ENCODE data around the gene SEC24D. TPM values are rescaled to one million over a fixed set of nuclear protein-coding genes. Genes with fewer than 3 reads are reported as not detected.

The SEC24D gene
- total RNA-seq, 1 experiment from 2014 or later, result 63.1 TPM

GRCh38 chr4:118807659-118808058 is 28.3 kb downstream of the SEC24D start (continued):
- TF ChIP-seq JUN (CRISPR knock-in tag; IDR thresholded peaks at IDR 0.05), result no peak
- TF ChIP-seq HMGA2 (CRISPR knock-in tag; IDR thresholded peaks at IDR 0.05), result no peak

- CTCF ChIA-PET, result interaction anchor here (0.7 to 1.2 kb wide), 2 partner anchors 38 to 62 kb away, joined by 3 to 5 read pairs; no protein-coding TSS in a partner anchor
- ATAC-seq (peak; percentile 39), DNase-seq (ENCODE audit: low spot score) (no peak)
- no peaks in the 10 kb centered on the region for H3K27me3 Mint-ChIP-seq (ENCODE audit: low read depth)
- H3K4me3 Mint-ChIP-seq, result no peak overlapping the region
- TF ChIP-seq ARID4B (CRISPR knock-in tag; IDR thresholded peaks at IDR 0.05; ENCODE audit: borderline replicate concordance), result no peak
- TF ChIP-seq ATF2 (CRISPR knock-in tag; IDR thresholded peaks at IDR 0.05; ENCODE audit: borderline replicate concordance, low read depth), result no peak
- TF ChIP-seq EMX1 (CRISPR knock-in tag; IDR thresholded peaks at IDR 0.05), result no peak
- no peak for TF ChIP-seq CREM (CRISPR knock-in tag; IDR thresholded peaks at IDR 0.05)
- TF ChIP-seq NR1H2 (CRISPR knock-in tag; IDR thresholded peaks at IDR 0.05), result no peak
- no peak for TF ChIP-seq GABPB1 (CRISPR knock-in tag; IDR thresholded peaks at IDR 0.05)
- no peak for TF ChIP-seq SP1 (CRISPR knock-in tag; conservative IDR thresholded peaks at IDR 0.05)
- TF ChIP-seq, protein P1, sequence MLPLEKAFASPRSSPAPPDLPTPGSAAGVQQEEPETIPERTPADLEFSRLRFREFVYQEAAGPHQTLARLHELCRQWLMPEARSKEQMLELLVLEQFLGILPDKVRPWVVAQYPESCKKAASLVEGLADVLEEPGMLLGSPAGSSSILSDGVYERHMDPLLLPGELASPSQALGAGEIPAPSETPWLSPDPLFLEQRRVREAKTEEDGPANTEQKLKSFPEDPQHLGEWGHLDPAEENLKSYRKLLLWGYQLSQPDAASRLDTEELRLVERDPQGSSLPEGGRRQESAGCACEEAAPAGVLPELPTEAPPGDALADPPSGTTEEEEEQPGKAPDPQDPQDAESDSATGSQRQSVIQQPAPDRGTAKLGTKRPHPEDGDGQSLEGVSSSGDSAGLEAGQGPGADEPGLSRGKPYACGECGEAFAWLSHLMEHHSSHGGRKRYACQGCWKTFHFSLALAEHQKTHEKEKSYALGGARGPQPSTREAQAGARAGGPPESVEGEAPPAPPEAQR (CRISPR knock-in tag; IDR thresholded peaks at IDR 0.05), result no peak
- TF ChIP-seq KAT7 (CRISPR knock-in tag; IDR thresholded peaks at IDR 0.05; ENCODE audit: borderline replicate concordance), result no peak
- TF ChIP-seq HMGA2 (CRISPR knock-in tag; IDR thresholded peaks at IDR 0.05), result no peak
- no peak for TF ChIP-seq IRF1 (CRISPR knock-in tag; IDR thresholded peaks at IDR 0.05)
- TF ChIP-seq, protein P2, sequence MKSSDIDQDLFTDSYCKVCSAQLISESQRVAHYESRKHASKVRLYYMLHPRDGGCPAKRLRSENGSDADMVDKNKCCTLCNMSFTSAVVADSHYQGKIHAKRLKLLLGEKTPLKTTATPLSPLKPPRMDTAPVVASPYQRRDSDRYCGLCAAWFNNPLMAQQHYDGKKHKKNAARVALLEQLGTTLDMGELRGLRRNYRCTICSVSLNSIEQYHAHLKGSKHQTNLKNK (CRISPR knock-in tag; IDR thresholded peaks at IDR 0.05), result no peak
- no peak for TF ChIP-seq ZNF219 (CRISPR knock-in tag; IDR thresholded peaks at IDR 0.05; ENCODE audit: borderline replicate concordance)
- no peak for TF ChIP-seq NFE2L1 (CRISPR knock-in tag; IDR thresholded peaks at IDR 0.05)
- TF ChIP-seq FOXJ3 (CRISPR knock-in tag; IDR thresholded peaks at IDR 0.05; ENCODE audit: borderline replicate concordance), result no peak
- no peak for TF ChIP-seq E2F4 (CRISPR knock-in tag; IDR thresholded peaks at IDR 0.05; ENCODE audit: borderline replicate concordance, low read depth)
- no peak for TF ChIP-seq SMAD4 (CRISPR knock-in tag; IDR thresholded peaks at IDR 0.05)
- TF ChIP-seq, protein P3, sequence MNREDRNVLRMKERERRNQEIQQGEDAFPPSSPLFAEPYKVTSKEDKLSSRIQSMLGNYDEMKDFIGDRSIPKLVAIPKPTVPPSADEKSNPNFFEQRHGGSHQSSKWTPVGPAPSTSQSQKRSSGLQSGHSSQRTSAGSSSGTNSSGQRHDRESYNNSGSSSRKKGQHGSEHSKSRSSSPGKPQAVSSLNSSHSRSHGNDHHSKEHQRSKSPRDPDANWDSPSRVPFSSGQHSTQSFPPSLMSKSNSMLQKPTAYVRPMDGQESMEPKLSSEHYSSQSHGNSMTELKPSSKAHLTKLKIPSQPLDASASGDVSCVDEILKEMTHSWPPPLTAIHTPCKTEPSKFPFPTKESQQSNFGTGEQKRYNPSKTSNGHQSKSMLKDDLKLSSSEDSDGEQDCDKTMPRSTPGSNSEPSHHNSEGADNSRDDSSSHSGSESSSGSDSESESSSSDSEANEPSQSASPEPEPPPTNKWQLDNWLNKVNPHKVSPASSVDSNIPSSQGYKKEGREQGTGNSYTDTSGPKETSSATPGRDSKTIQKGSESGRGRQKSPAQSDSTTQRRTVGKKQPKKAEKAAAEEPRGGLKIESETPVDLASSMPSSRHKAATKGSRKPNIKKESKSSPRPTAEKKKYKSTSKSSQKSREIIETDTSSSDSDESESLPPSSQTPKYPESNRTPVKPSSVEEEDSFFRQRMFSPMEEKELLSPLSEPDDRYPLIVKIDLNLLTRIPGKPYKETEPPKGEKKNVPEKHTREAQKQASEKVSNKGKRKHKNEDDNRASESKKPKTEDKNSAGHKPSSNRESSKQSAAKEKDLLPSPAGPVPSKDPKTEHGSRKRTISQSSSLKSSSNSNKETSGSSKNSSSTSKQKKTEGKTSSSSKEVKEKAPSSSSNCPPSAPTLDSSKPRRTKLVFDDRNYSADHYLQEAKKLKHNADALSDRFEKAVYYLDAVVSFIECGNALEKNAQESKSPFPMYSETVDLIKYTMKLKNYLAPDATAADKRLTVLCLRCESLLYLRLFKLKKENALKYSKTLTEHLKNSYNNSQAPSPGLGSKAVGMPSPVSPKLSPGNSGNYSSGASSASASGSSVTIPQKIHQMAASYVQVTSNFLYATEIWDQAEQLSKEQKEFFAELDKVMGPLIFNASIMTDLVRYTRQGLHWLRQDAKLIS (CRISPR knock-in tag; IDR thresholded peaks at IDR 0.05; ENCODE audit: borderline replicate concordance), result no peak
- H3K9me3 Mint-ChIP-seq, result no peaks in the 10 kb centered on the region
- no peak overlapping the region; the same call in 1 of the 2 replicates for H3K27ac Mint-ChIP-seq
- peaks cover 35% of the 10 kb centered on the region for H3K36me3 Mint-ChIP-seq
- POLR2A ChIA-PET, result interaction anchor here (0.7 kb wide), 1 partner anchor 32 kb away, joined by 3 read pairs; no protein-coding TSS in a partner anchor
- H3K4me1 Mint-ChIP-seq, result peaks cover 20% of the 10 kb centered on the region
These were observed 32.7 kb downstream of the SEC24D start for GRCh38 chr4:118803253-118803652.
